GM18511 (cell line): Measurements from ENCODE around the gene PHB1.
A peak's percentile ranks its signal among the peaks of the same experiment; 100 is the strongest.
"Not testable (repeated sequence)": the region's sequence is repeated elsewhere in the genome, so short reads cannot be mapped to it uniquely, and the experiment has no call there.

Experiments used
- ATAC-seq: cut with Tn5 transposase; IDR thresholded peaks from one replicate; pipeline ENCODE4 v1.9.1; 2021; ENCODE audit warnings: mild to moderate bottlenecking, moderate library complexity; ENCODE audit not compliant: unreplicated experiment

The PHB1 gene

DNA sequence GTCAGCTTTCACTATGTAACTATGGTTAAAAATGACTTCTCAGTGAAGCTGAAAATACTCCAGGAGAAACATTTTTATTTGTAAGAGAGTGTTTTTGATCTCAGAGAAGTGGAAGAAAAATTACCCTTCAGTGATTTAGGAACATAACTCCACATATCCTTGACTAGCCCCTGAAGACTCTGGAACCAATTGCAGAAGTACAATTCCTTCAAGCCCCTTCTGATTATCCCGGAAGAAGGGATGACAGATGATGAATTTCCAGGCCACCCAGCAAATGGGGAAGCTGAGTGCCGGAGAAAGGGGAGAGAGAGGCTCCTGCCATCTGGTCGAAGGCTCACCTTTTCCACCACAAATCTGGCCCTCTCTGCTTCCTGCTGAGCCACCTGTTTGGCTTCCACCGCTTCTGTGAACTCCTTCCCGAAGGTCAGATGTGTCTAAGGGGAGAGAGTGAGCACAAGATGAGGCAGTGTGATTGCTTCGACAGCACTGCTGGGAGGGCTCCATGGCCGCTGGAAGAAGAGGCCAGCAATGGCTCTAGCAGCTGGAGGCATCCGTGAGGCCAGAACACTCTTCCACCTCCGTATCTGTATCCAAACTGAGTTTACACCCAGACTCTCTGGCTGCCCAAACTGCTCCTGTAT is 8.1 kb downstream of the PHB1 start:
- ATAC-seq: no peak

DNA sequence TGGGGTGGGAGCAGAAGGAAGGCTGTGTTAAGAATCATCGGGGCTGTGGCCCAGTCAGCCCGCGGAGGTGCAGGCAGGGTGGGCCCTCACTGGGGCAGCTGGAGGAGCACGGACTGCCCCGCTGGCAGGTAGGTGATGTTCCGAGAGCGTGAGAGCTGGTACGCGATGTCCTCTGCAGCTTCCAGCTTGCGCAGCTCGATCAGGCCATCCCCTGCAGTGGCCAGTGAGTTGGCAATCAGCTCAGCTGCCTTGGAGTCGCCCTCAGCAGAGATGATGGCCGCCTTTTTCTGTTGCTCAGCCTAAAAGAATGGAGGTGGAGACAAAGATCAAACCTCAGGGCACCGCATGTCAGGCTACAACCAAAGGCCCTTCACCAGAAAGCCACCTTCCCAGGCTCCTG is 9.8 kb downstream of the PHB1 start:
- ATAC-seq: no peak

DNA sequence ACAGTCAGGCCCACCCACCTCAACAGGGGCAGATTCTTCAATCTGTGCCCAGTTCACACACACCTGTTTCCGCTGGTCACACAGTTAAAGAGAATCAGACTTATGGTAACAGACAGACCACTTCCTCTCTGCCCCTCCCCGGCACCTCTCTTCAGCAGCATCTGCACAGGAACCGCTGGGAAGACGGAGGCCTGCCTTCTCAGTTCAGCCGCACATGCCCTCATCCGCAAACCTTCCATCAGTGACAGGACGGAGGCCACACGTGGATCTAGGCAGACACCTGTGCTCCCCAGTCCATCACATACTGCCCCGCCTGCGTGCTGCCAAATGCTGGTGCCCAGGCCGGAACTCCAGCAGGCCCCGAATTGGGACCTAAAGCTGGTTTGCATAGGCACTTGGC is 10.3 kb downstream of the PHB1 start:
- ATAC-seq: no peak

DNA sequence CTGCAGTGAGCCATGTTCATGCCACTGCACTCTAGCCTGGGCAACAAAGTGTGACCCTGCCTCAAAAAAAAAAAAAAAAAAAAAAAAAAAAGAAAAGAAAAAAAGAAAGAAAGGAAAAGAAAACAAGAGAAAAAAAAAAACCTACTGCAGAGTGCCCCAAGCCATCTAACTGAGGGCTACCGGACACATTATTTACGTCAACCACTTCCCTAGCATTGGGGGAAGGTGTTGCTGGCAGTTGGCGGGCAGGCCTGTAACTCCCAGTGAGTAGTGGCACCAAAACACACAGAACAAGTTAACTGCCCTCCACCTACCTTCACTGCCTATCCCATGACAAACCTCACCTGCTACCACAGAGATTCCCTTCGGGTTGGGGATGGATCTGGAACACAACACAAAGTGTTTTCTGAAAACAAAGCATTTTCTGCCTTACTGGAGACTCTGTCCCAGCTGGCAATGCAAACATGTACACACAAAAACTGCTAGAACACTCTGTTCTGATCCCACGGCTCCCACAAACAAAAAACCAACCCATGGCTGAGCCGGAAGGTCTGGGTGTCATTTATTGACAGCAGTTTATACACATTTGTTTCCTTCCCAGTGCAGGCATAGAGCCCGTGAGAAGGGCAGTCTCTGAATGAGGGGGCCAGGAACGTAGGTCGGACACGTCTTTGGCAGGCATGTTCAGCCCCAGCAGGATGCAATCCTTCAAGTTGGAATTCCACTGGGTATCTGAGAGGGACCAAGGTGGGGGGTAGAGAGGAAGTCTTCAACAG is 11.0 kb downstream of the PHB1 start:
- ATAC-seq: no peak

DNA sequence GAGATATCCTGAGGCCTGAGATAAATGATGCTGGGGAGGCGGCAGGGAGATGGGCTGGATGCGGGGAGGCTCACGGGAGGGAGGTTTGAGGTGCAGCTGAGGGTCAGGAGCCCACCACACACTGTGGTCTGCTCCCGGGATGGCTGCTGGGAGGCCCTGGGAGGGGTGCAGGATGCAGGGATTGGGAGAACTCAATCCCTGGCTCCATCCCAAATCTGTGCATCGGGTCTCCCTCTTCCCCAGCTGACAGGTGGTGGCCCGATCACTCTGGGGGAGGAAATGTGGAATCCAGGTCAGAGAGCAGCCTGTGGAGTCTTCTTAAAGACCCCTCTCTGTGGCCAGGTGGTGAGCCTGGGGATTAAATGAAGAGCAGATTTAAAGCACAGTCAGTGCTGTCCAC is 12.0 kb downstream of the PHB1 start:
- ATAC-seq: no peak

DNA sequence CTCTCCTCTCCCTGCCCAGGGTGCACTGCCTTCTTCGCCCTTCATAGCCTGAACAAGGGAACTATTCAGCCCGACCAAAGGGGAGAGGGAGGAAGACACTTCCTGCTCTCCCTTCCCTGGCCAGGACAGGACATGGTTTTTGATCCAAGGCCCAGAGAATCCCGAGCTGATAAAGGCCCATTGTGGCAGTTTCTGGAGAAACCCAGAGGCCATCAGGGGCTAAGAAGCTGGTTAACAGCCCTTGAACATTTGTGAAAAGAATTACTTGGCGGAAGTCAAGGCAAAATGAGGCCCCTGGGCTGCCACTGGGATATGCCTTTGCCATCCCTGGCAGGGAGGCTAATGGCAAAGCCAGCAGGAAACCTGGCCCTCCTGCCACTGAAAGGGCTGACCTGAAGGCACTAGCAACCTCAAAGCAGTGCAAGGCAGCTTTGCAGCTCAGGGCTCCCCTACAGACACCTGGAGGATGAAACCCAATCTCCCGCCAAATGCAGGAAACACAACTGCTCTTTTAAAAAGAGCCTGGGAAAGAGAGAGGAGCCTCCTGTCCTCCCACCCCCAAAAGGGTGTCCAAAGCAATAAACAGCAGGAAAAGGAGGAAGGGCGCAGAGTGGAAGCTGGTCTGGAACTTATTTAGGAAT is 12.6 kb downstream of the PHB1 start:
- ATAC-seq: no peak

DNA sequence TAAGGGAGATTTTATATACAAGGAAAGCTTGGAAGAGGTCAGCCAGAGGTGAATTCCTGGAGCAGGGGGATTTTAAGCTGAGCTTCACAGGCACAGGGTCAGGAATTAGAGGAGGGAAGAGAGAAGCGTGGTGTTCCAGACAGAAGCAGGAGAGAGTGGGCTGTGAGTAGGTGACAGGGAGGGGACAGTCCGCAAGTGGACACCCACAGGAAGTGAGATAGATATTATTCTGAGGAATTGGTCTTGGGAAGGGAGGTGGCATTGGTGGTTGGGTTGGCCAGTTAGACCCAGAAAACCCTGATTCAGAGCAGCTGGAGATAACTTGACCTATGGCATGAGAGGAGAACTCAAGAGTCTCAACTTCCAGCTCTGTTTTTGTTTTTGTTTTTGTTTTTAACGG is 14.7 kb downstream of the PHB1 start:
- ATAC-seq: no peak

DNA sequence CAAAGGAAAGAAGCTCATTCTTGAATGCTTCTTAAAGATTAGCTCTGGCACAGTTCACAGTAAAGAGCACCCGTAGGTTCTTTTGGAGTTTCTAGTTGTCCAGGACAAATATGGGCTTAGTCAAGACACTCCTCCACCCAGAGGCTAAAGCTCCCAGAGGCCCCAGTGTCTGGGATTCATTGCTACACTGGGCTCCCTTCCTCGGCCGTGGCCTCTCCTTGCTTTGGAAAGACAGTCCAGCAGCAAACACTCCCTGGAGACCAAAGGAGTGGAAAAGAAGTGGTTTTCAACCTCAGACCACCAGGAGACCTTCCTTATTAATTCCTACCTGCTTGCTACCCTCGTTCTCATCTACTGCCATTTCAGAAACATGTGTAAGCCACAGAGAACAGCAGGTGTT is 17.1 kb downstream of the PHB1 start:
- no peak for ATAC-seq

DNA sequence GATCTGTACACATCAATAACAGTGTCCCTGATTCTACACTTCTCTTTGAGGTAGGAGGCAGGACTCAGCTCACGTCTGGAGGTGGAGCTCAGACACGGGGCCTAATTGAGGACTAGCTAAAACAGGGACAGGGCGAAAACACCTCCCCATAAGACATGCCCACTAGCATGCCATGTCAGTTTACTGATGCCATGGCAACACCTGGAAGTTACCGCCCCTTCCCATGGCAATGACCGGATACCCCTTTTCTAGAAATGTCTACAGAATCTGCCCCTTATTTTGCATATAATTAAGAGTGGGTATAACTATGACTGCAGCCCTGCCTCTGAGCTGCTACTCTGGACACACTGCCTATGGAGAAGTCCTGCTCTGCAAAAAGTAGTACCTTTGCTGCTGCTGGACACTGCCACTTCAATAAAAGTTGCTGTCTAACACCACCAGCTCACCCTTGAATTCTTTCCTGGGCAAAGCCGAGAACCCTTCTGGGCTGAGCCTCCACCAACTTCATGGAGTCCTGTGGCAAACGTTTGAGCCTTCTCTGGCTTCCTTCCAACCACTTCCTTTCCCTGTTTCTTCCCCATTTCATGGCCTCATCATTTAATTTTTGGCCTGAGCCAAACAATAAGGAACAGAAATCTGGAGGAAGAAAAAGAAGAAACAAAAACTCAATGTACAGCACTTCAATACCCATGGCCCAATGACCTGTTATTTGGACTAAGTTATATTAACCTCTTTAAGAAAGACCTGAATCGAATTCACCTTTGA is 21.0 kb downstream of the PHB1 start:
- ATAC-seq: no peak

DNA sequence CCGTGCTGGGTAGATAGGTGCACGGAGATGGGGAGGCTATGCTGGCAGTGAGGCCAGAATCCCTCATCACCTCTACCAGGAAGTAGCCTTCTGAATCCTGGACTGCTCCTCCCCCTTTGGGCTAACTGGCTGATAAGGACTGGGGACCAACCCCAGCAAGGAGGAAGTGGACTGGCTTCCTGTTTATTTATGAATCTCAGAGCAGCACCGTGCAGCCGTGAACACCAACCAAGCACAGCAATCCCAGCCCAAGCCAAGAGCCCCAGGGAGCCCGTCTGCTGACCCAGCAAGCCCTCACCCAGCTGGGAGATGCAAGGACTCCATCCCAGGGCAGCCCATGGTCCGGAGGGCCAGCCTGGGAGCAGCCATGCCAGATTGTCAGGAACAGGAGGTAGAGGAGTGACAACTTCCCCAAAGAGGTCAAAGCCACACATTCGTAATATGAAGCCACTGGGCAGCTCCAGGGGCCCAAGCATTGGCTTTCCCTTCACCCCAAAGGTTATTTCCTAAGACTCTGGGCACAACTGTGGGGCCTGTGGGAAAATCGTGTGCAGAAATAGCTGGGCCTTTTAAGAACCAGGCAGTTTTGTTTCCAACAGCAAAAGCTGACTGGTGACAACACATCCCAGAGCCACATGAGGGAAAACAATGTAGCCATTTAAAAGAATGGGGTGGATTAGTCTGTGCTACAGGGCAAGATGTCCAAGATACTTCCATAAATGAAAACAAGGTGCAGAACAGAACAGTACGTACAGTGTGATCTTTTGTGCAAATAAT is 23.9 kb downstream of the PHB1 start:
- ATAC-seq: peak; percentile 44

DNA sequence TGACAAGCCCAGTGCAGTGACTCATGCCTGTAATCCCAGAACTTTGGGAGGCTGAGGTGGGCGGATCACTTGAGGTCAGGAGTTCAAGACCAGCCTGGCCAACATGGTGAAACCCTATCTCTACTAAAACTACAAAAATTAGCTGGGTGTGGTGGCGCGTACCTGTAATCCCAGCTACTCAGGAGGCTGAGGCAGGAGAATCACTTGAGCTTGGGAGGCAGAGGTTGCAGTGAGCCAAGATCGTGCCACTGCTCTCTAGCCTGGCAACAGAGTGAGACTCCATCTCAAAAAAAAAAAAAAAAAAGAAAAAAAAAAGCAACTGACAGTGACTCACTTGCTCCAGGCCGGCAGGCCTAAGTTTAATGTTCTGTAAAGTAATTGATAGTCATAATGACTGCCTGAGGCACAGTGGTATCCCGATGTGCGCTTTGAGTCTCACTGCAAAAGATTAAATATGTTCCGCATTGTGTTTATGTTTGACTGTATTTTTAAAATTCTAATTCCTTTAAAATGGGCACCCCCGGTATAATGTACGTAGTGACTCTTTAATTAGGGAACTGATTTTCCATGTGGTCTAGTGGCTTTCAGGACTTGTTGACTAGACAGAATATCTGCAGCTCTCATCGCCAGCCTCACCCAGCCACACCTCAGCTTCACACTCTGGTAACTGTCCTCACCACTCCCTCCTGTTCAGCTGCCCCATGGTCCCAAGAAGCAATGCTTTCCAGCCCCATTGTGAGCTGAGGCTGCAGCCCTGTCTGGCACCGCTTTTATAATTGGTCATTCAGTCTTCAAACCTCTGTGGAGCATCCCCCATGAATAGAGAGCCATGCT is 25.0 kb downstream of the PHB1 start:
- not testable (repeated sequence) for ATAC-seq

DNA sequence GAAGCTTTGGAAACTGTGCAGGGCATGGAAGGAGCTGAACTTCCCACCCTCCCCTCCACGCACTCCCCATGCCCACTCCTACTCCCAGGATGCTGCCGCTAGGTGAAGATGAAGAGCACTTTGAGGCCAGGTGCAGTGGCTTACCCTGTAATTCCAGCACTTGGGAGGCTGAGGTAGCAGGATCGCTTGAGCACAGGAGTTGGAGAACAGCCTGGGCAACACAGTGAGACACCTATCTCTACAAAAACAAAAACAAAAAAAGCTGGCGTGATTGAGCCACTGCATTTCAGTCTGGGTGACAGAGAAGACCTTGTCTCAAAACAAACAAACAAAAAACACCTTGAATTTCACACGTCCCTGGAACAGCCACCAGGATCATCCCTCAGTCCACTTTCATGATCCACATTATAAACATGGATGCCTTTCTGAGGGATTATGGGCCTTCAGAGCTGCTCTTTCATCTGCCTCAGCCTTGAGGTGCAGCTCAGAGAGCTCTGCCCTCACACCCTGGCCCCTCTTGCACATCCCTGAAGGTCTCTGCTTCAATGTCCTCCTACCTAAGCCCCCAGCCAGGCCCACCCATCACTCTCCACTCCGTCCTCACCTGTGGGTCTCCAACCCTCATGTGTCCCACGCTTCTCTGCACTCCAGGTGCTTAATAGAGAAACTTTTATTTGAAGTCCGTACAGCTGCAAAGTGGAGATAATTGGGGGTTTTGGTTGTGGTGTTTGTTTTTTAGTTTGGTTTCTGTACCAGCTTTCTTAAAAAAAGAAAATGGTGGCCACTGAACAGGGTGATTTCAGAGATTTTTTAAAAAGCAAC is 25.8 kb downstream of the PHB1 start:
- no peak for ATAC-seq

DNA sequence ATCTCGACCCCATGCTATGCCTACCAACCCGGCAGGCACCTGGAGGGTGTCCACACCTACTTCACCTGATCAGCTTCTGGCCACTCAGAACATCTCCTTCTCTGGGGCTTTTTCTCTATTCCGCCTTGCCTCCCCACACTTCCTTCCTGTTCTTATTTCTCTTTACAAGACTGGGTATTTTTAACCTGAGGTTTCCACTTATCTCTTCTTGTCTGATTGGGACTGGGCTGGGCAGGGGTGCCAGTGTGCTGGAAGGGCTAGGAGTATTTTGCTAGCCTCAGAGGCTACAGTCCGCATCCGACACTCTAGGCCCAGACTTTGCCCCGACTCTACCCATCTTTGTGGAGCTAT is 26.4 kb downstream of the PHB1 start:
- peak; percentile 63 for ATAC-seq

DNA sequence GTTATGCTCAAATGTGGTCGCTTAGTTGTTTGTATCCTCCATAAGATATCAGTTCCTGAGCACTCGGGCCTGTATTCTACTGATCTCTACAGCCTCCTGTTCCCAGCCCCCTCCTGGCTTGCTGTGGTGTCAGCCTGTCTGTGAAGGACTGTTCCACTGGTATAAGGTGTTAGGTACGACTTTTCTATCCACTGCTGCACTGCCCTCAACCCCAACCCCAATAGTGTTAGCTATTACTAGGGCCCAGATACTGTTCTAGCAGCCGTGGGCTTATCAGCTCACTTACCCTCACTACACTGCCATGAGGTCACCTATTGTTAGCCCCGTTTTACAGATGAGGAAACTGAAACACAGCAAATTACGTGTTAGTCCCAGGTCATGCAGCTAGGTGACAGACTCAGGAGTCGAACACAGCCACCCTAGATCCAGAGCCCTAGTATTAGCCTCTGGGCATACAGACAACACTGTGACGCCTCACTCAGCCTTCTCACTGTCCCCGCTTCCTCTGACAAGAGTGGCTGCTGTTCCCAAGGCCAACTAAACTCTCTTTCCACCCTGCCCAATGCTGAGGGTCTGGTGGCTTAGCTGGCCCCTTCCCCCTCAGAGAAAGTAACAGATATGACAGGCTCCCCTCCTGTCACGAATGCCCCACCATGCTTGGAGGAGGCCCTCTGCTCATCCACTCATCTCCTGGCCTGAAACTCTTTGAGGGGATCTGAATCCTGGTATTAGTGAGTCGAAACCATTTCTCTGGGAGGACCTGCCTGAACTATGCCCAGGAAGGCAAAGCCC is 27.0 kb downstream of the PHB1 start:
- peak; percentile 25 for ATAC-seq

DNA sequence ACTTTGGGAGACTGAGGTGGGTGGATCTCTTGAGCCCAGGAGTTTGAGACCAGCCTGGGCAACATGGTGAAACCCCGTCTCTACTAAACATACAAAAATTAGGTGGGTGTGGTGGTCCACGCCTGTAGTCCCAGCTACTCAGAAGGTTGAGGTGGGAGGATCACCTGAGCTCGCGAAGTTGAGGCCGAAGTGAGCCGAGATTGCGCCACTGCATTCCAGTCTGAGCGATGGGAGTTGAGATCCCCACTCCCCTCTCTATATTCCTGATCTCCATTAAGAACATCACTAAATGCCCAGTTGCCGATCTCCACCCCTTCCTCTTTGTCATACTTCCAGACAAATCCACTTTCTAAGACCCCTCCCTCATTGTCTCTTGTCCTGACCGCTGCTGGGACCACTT is 28.3 kb downstream of the PHB1 start:
- no peak for ATAC-seq

DNA sequence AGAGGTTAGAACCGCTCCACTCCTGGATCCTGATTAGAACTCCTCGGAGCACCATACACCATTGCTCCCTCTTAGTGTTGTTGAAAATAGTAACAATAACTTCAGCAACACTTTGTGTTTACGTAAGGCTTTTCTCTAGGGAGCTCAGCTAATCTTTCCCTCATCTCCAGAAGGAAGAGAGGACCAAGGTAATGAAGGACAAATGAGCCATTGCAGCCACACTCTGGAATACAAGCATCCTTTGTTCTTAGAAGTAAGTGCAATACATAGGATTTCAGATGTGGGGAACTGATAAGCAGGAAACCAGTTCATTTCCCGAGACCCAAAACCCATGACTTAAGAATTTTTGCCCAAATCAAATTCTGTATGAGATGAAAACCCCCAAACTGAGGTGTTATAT is 29.7 kb downstream of the PHB1 start:
- ATAC-seq: no peak

DNA sequence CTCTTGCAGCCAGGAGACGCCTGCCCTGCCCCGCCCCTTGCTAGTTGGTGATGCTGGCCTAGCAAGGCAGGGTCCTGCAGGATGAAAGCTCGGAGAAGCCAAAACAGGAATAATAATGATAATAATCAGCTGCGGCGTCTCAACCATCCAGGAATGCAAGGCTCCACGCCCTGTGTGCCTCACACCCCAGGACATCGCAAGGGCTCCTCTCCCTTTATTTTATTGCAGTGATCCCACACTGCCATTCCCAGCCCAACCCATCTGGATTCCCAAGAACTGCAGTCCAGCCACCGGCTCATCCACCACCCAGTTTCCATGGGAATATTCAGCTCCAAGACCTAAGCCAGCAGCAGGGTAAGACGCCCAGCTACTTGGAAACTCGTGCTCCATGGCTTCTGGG is 31.6 kb downstream of the PHB1 start:
- ATAC-seq: no peak

DNA sequence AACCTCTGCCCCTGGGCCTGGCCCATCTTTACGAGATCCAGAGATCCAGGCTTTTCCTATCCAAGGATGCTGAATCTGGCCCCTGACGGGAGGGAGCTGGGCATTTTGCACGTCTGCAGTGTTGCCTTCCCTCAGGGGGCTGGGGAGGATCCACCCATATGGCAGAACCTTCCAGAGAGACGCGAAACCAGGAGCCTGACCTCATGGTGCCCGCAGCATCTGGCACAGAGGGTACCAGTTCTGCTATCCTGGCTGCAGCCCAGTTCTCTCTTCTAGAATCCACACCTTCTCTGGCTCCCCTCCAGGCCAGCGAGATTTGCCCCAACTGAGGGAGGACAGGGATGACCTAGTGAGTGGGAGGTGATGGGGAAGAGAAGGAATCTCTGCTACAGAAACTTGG is 32.1 kb downstream of the PHB1 start:
- ATAC-seq: no peak
